PFSK-1 (cell line): ENCODE results near the gene NOP14.

Experiments
- FOXP2 ChIP-seq: optimal IDR thresholded peaks from 2 replicates; pipeline ENCODE3; 2011; ENCODE audit warnings: borderline replicate concordance, control low read depth, inconsistent platforms; ENCODE audit not compliant: insufficient read depth; ENCODE audit errors: extremely low read length, extremely low read depth
- POLR2AphosphoS5 ChIP-seq: IDR thresholded peaks from 2 replicates; pipeline ENCODE4 v1.6.1; 2012; ENCODE audit warnings: low read depth, mild to moderate bottlenecking, control low read depth, low read length, moderate library complexity

- TF ChIP-seq POLR2AphosphoS5: no peak
- no peak for TF ChIP-seq FOXP2
Measured at GRCh38 chr4:2932321-2932950, 30.8 kb downstream of the NOP14 start.
